A549 treated with Hydrocortisone at 1 μM for 4 hours (cell line): Measurements from ENCODE around the gene APOA4. TPM values are rescaled to one million over a fixed set of nuclear protein-coding genes. Genes with fewer than 3 reads are reported as not detected.

ENCODE experiments used
- total RNA-seq: library from RNA; stranded (reverse); fragments of 200-300 nt; extraction: Qiagen RNA extraction; gene quantifications from 5 replicates; pipeline ENCODE4 v1.2.3, GENCODE V29; 2022

The APOA4 gene
- not detected in 5 replicates for total RNA-seq

DNA sequence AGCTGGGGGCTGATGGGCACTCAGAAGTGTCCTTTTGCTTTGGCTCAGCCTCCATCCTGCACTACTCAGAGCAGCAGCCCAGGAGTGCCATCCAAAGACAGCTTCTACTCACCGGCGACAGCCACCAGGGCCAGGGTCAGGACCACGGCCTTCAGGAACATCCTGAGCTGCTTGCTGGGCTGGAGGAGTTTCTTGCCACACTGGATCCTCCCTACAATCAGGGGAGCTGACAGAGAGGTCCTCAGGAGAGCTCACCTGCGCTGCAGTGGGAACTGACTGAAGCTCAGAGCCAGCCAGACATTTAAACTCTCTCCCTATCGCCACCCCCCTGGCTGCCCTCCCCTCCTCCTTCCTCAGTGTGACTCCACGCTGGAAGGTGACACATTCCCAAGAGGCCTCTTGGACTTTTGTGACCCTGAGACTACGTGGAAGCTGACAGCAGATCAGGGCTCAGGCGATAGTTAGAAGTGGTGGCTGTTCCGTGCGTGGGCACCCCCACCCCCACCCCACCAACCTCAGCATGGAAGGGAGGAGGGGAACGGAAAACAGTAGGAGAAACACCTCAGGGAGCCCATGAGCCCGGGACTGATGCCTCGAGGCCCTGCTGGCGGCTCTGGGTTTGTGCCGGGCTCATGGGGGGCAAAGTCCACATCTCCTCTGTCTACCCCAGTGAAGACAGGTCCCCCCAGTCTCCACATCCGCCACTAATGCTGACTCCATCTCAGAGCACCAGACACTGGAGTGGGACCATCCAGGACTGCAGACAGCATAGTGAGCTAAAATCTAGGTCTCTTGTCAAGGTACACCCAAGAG, at the start of gene APOA4:
TSS of gene APOA4 (minus strand) at position 274 of the 813 bp plus-strand sequence. CDS start at position 161, 113 bp downstream.

DNA sequence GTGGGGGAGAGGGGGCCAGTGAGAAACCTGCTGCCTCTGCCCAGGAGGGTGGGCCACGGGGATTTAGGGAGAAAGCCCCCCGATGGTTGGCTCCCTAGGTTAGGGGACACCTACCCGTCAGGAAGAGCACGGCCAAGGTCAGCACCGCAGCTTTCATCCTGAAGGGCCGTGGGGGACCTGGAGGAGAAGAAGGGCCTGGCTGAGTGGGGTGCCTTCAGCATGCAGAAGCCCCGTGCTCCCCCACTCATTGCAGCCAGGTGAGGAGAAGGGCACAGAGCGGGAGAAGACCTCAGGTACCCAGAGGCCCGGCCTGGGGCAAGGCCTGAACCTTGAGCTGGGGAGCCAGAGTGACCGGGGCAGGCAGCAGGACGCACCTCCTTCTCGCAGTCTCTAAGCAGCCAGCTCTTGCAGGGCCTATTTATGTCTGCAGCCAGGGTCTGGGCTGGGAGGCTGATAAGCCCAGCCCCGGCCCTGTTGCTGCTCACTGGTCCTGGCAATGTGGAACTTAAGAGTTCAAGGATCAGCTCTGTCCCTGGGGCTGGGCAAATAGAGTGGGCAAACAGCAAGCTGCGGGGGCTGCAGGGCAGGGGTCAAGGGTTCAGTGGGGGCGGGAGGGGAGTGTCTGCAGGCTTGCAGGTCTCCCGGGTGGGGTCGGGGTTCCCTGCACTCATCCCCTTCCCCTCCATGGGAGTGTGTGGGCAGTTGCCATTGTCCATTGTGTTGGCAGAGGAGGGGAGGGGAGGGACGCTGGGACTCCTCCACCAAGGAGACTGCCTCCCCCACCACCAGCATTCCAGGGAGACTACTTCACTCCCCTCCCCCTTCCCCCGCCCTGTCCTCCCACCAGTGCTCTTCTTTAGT, 14.4 kb upstream of the APOA4 start, which contains the start of gene APOA1:
TSS of gene APOA1 (minus strand) at position 392 of the 861 bp plus-strand sequence. CDS start at position 157, 235 bp downstream.

DNA sequence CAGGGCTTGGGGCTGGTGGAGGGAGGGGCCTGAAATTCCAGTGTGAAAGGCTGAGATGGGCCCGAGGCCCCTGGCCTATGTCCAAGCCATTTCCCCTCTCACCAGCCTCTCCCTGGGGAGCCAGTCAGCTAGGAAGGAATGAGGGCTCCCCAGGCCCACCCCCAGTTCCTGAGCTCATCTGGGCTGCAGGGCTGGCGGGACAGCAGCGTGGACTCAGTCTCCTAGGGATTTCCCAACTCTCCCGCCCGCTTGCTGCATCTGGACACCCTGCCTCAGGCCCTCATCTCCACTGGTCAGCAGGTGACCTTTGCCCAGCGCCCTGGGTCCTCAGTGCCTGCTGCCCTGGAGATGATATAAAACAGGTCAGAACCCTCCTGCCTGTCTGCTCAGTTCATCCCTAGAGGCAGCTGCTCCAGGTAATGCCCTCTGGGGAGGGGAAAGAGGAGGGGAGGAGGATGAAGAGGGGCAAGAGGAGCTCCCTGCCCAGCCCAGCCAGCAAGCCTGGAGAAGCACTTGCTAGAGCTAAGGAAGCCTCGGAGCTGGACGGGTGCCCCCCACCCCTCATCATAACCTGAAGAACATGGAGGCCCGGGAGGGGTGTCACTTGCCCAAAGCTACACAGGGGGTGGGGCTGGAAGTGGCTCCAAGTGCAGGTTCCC, 6.5 kb upstream of the APOA4 start, which contains the start of gene APOC3:
TSS of gene APOC3 (plus strand) at position 383 of the 659 bp plus-strand sequence. CDS start 676 bp downstream, outside the sequence.

DNA sequence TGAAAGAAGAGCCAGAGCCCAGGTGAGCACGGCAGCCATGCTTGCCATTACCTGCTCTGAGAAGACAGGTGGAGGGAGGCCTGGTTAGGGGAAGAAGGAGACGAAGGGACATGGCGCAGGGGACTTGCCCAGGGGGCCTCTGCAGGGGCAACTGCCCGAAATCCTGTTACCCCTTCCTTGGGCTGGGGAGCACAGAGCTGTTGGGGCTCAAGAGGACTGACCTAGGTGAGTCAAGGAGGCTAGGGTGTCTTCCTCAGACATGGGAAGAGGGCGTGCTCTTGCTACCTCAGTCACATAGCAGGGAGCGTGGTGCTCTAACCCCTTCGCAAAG, 31.3 kb downstream of the APOA4 start, which contains the start of gene APOA5:
TSS of gene APOA5 (minus strand) at position 67 of the 331 bp plus-strand sequence. CDS start at position 48, 19 bp downstream.

DNA sequence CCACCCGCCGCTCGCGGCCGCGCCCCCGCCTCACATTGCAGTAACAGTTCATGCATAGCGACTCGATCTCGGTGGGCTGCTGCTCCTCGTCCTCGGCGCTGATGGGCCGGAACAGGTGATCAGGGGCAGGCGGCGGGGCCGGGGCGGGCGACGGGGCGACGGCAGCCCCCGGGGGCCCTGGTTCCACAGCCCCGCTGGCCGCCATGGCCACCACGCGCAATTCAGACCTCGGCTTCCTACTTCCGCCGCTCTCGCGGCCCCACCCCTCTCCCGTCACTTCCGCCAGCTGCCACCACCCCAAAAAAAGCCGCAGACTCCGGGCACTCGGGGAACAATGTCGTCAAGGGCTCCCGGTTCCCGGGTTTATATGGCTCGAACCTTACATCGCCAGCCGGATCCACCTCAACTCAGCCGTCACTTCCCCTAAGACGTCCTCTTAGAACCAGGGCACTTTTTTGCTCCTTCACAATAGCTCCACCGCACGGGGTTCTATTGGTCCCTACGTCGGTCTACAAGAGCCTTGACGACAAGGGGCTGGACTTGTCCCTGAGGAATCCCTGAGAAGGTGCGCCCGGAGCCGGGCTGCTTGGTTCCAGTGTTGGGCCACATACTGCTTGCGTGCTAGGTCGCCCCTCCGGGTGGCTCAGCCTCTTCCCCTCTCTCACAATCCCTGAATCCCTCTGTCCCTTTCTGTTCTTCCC, 35.2 kb downstream of the APOA4 start, which contains the start of gene ZPR1:
TSS of gene ZPR1 (minus strand) at position 238 of the 701 bp plus-strand sequence. CDS start at position 205, 33 bp downstream.

DNA sequence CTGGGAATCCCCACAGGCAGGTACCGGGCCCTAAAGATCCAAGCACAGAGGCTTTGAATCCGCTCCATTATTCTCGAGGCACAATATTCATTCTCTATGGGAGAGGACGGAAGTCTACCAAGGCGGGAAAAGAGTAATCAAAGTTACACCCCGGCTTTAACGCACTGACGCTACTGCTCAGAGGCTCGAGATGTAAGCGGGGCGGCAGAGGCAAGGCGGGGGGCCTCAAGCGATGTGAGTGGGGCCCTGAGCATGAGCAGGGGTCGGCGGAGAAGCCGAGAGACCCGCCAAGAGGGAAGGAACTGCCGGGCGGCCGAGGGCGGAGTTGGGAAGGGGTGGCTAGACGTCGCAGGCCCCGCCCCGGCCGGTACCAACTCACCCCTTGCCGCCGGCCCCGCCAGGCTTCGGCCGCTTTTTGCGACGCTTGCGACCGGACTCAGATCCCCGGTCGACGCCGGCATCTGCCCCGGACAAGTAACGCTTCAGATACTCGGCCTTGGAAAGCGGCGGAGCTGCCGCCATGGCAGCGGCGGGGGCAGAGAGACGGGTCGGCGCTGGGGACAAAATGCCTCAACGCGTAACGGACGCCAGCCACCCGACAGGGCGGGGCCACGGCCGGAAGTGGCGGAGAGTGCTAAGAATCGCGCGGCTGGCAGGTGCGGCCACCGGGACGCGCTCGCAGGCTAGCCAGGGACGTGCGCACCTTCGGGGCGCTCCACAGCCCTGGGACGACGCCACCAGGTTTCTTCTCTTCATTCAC, 50.5 kb downstream of the APOA4 start, which contains the start of gene BUD13:
TSS of gene BUD13 (minus strand) at position 545 of the 760 bp plus-strand sequence. CDS start at position 522, 23 bp downstream.

Other genes starting within 250 kb of the APOA4 start
- gene BUD13, start 50.3 kb downstream of the APOA4 start, total RNA-seq, result 10.1 to 13.2 TPM (median 11.6 TPM) in 5 replicates
- 52.5 to 63.6 TPM (median 62.7 TPM) in 5 replicates for gene ZPR1, start 35.3 kb downstream of the APOA4 start, total RNA-seq
- gene APOA5, start 31.4 kb downstream of the APOA4 start, total RNA-seq, result not detected in 5 replicates
- not detected in 5 replicates for gene APOC3, start 6.6 kb upstream of the APOA4 start, total RNA-seq
- gene APOA1, start 14.3 kb upstream of the APOA4 start, total RNA-seq, result 0.09 to 0.67 TPM (median 0.36 TPM) in 5 replicates